Neuronal stem cell (in vitro differentiated cells): Measurements from ENCODE around the gene DMRTA2.

Experiments used
- DNase-seq: peaks from one replicate; pipeline ENCODE4 v3.0.0-alpha.2; 2013; ENCODE audit warnings: low spot score
- H2AFZ ChIP-seq: one replicate; pipeline ENCODE4 v1.6.1; 2013; ENCODE audit warnings: mild to moderate bottlenecking, low read length, inconsistent platforms
- H2AK5ac ChIP-seq: 2 replicates; pipeline ENCODE4 v1.6.1; 2013; ENCODE audit warnings: low read depth, mild to moderate bottlenecking, inconsistent platforms, low read length, moderate library complexity, mixed read lengths
- H2BK120ac ChIP-seq: 2 replicates; pipeline ENCODE4 v1.6.1; 2013; ENCODE audit warnings: low read depth, mild to moderate bottlenecking, inconsistent platforms, low read length, moderate library complexity, mixed read lengths
- H2BK12ac ChIP-seq: one replicate; pipeline ENCODE4 v1.6.1; 2013; ENCODE audit warnings: low read length, inconsistent platforms
- H2BK15ac ChIP-seq: 2 replicates; pipeline ENCODE4 v1.6.1; 2013; ENCODE audit warnings: mild to moderate bottlenecking, low read length, inconsistent platforms, mixed read lengths
- H2BK5ac ChIP-seq: one replicate; pipeline ENCODE4 v1.6.1; 2013; ENCODE audit warnings: inconsistent platforms, mild to moderate bottlenecking, low read length, moderate library complexity
- H3K14ac ChIP-seq: one replicate; pipeline ENCODE4 v1.6.1; 2013; ENCODE audit warnings: low read length, inconsistent platforms
- H3K18ac ChIP-seq: 2 replicates; pipeline ENCODE4 v1.6.1; 2013; ENCODE audit warnings: low read length, inconsistent platforms
- H3K23ac ChIP-seq: 2 replicates; pipeline ENCODE4 v1.6.1; 2013; ENCODE audit warnings: low read depth, mild to moderate bottlenecking, mixed read lengths, low read length, inconsistent platforms; ENCODE audit not compliant: poor library complexity
- H3K27ac ChIP-seq: replicated peaks from 3 replicates; pipeline ENCODE4 v1.5.1; 2013; ENCODE audit warnings: low read length, inconsistent platforms
- H3K27me3 ChIP-seq, 3 experiments: 2 replicates each; pipeline ENCODE4 v1.6.1; 2013; ENCODE audit warnings: low read length in 3 of 3, mild to moderate bottlenecking in 2 of 3, inconsistent platforms in 1 of 3, low read depth in 1 of 3, mixed read lengths in 1 of 3, moderate library complexity in 1 of 3; ENCODE audit not compliant: control insufficient read depth in 3 of 3, insufficient read depth in 3 of 3
- H3K36me3 ChIP-seq, 2 donors: replicated peaks in 1 of 2; 2 replicates each; pipeline ENCODE4 v1.6.1; 2013; ENCODE audit warnings: low read length in 2 of 2; ENCODE audit not compliant: control insufficient read depth in 2 of 2, insufficient read depth in 2 of 2
- H3K4ac ChIP-seq: 2 replicates; pipeline ENCODE4 v1.6.1; 2013; ENCODE audit warnings: inconsistent platforms, mild to moderate bottlenecking, low read length, moderate library complexity
- H3K4me1 ChIP-seq, 2 donors: 1 replicate in 1 of 2; 2 replicates in 1 of 2; pipeline ENCODE4 v1.6.1; 2013; ENCODE audit warnings: low read length in 2 of 2, low read depth in 1 of 2; ENCODE audit not compliant: control insufficient read depth in 2 of 2, insufficient read depth in 1 of 2
- H3K4me2 ChIP-seq: one replicate; pipeline ENCODE4 v1.6.1; 2013; ENCODE audit warnings: mild to moderate bottlenecking, low read length, inconsistent platforms; ENCODE audit not compliant: insufficient read depth, poor library complexity, severe bottlenecking
- H3K4me3 ChIP-seq, 2 donors: 2 replicates each; pipeline ENCODE4 v1.5.1; 2013; ENCODE audit warnings: low read length in 2 of 2, mild to moderate bottlenecking in 2 of 2, inconsistent platforms in 1 of 2, moderate library complexity in 1 of 2
- H3K79me1 ChIP-seq: one replicate; pipeline ENCODE4 v1.6.1; 2013; ENCODE audit warnings: low read depth, mild to moderate bottlenecking, inconsistent platforms, low read length, moderate library complexity
- H3K9ac ChIP-seq: one replicate; pipeline ENCODE4 v1.6.1; 2013; ENCODE audit warnings: mild to moderate bottlenecking, low read depth, low read length, inconsistent platforms; ENCODE audit not compliant: poor library complexity
- H3K9me3 ChIP-seq, 2 donors: replicated peaks in 1 of 2; 2 replicates each; pipeline versions ENCODE3 to v1.6.1; 2013; ENCODE audit warnings: low read length in 2 of 2, mild to moderate bottlenecking in 2 of 2, inconsistent platforms in 1 of 2, low read depth in 1 of 2, mixed read lengths in 1 of 2, moderate library complexity in 1 of 2; ENCODE audit not compliant: control insufficient read depth in 2 of 2, insufficient read depth in 1 of 2
- H4K8ac ChIP-seq: one replicate; pipeline ENCODE4 v1.6.1; 2013; ENCODE audit warnings: low read depth, mild to moderate bottlenecking, inconsistent platforms, low read length, moderate library complexity
- H4K91ac ChIP-seq: one replicate; pipeline ENCODE4 v1.6.1; 2013; ENCODE audit warnings: low read length, low read depth, mild to moderate bottlenecking, inconsistent platforms; ENCODE audit not compliant: poor library complexity
- WGBS, 2 donors: extraction: QIAGEN DNeasy Blood & Tissue Kit; methylation state at CpG; one replicate each; pipeline ENCODE4 v1.1.7; 2013; ENCODE audit warnings: missing lambda C conversion rate in 2 of 2, mixed read lengths in 1 of 2; ENCODE audit not compliant: insufficient read length in 2 of 2, insufficient replicate concordance in 1 of 2; ENCODE audit errors: extremely low coverage in 2 of 2; 5-methylcytosine and 5-hydroxymethylcytosine counted together

The DMRTA2 gene

DNA sequence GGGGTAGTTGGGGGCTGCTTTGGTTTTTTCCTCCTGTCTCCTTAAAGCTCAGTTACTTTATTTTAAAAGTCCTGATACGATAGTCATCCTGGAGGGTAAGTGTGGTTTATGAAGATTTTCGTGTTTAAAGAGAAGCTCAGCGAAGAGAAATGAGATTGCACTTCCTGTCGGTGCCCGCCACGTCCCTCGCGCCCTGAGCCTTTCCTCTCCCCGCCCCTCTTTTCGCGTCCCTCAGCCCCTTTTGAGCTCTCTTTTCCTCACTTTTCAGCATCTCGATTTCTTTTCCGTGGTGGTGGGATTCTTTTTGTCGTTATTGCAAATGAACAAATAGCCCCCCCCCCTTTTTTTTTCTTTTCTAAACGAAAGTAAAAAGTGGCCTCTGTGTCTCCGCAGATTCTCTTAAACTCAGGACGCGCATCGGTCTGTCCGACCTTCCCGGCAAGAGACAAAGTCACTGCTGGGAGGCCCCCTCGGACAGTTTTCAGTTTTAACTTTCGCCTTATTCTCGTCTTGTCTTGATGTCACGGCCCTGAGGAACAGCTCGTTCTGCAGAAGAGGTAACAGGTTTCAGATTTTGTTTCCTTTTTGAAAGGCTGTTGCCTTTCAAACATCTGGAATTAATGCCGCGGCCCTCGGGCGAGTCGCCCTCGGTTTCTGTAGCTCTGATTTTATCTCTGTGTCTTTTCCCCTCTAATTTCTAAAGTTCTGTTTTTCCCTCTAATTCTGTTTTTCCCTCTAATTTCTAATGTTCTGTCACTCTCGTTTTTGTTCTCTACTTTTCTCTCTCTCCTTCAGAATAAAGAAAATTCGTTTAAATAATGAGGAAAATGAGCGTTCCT is 1.0 kb upstream of the DMRTA2 start:
- Histone ChIP-seq H3K27ac (no peak overlapping the region), H2AFZ (peak overlapping the region; percentile 40), H2BK15ac (no peak overlapping the region), H3K79me1 (no peaks in the 10 kb centered on the region), H4K8ac (no peak overlapping the region), H3K27me3 (peaks cover 74 to 100% (median 93%) of the 10 kb centered on the region in 3 experiments), H3K4ac (no peak overlapping the region), H3K4me3 (no peak overlapping the region), H3K9ac (no peak overlapping the region), H4K91ac (no peak overlapping the region), H2BK120ac (no peak overlapping the region), H3K4me1 (peaks cover 3 to 5% of the 10 kb centered on the region in 2 donors), H3K4me2 (no peak overlapping the region), H2BK5ac (no peak overlapping the region), H3K9me3 (peaks cover 0 to 8% of the 10 kb centered on the region in 2 donors), H3K36me3 (no peaks in the 10 kb centered on the region), H2BK12ac (no peak overlapping the region), H3K18ac (no peak overlapping the region), H2AK5ac (no peak overlapping the region), H3K23ac (no peak overlapping the region), H3K14ac (no peak overlapping the region)
- WGBS, 2 donors = no CpG with 5 or more reads among the region's 35 CpGs
- no peak for DNase-seq

DNA sequence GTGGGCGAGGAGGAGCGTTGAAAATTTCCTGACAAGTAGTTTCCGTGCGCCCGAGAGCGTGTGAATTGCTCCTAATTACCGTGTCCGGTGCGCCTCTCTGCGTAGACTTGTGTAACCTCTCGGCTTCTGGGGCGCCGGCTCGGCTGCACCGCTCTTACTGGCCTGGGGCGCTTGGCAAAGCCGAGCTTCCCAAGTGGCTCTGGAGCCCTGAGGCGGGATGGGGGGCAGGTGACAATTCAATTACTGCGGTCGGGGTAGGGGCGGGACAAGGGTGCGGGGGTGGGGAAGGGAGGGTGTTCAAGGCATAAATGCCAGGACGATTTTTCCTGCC is 392 bp upstream of the DMRTA2 start:
- no peaks in the 10 kb centered on the region for H3K36me3 ChIP-seq
- DNase-seq = no peak
- WGBS, 2 donors = no CpG with 5 or more reads among the region's 23 CpGs

DNA sequence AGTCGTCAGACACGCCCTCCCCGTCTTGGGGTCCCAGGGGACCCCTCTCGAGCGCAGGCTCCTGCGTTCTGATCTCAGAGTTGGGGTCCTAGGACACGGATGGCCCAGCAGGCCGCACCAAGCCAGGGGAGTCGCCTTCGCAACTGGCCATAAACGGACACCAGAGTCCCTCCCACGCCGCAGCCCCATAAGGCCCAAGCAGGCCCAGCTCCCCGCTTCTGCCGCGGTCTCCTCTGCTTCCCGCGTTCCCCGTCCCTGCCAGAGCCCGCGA is 633 bp downstream of the DMRTA2 start:
- Histone ChIP-seq H3K9me3 (peaks cover 0 to 8% of the 10 kb centered on the region in 2 donors), H4K8ac (no peak overlapping the region)

More for the DNA sequence above, 392 bp upstream of the DMRTA2 start:
- no peak overlapping the region for H4K8ac ChIP-seq
- no peak overlapping the region for H3K23ac ChIP-seq
- H3K9ac ChIP-seq = no peak overlapping the region
- no peak overlapping the region for H3K4ac ChIP-seq
- no peak overlapping the region for H3K18ac ChIP-seq
- no peak overlapping the region for H2BK5ac ChIP-seq
- peak overlapping the region; percentile 70 for H3K4me2 ChIP-seq
- peaks cover 3 to 8% of the 10 kb centered on the region in 2 donors for H3K4me1 ChIP-seq
- no peak overlapping the region for H2BK12ac ChIP-seq
- H2BK15ac ChIP-seq = no peak overlapping the region
- peak overlapping the region; percentile 47 to 48 for H3K4me3 ChIP-seq
- H2BK120ac ChIP-seq = no peak overlapping the region
- no peak overlapping the region for H2AK5ac ChIP-seq
- peaks cover 80 to 100% (median 99%) of the 10 kb centered on the region in 3 experiments for H3K27me3 ChIP-seq
- no peak overlapping the region for H3K27ac ChIP-seq
- H3K14ac ChIP-seq = no peak overlapping the region
- H3K9me3 ChIP-seq = peaks cover 0 to 8% of the 10 kb centered on the region in 2 donors
- H3K79me1 ChIP-seq = no peaks in the 10 kb centered on the region
- H2AFZ ChIP-seq = peak overlapping the region; percentile 99
- no peak overlapping the region for H4K91ac ChIP-seq

DNA sequence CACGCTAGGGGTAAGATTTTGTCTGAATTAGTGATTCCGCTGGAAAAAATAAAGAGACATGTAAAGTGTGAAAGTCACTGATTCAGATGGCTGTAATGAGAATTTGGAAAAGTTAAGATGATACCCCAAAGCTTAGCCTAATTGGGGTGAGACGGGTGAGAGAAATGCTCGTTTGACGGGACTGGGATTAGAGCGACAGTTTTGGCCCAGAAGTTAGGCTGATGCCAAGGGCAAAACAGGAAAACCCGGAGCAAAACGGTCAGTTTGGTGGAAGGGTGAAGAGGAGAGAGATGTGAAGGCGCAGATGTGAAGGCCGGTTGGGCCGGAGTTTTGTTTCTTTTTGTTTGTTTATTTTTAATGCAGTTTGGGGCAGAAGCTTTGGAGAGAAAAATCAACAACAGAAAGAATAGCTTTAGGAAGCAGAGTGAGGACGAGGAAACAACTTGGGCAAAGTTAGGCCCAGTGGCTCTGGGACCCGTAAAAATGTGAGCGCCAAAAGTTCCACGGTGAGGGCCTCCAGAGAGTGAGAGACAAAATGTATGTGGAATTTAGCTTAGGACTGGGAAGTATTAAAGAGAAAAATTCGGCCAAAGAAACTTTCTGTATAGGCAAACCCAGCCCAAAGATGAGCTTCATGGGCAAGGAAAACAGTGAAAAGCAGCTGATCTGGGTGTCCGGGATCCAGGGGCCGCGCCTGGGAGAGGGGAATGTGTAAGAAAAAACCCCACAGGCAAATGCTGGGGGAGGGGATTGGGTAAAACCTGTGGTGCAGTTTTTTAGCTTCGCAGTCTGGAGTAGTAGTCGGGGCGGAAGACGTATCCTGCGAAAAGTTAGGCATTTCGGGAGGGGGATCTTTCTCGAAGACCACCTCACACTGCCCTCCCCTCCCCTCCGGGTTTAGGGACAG is 1.2 kb downstream of the DMRTA2 start:
- Histone ChIP-seq H2BK120ac (no peak overlapping the region), H3K9me3 (peaks cover 0 to 6% of the 10 kb centered on the region in 2 donors), H3K14ac (no peak overlapping the region), H3K18ac (no peak overlapping the region), H3K4me2 (peak overlapping the region; percentile 70), H4K8ac (no peak overlapping the region), H3K27ac (no peak overlapping the region), H3K36me3 (no peaks in the 10 kb centered on the region), H3K4me3 (peak overlapping the region in 1 of 2 donors; percentile 48), H3K27me3 (peaks cover 80 to 100% (median 99%) of the 10 kb centered on the region in 3 experiments), H2BK5ac (no peak overlapping the region), H3K23ac (peak overlapping the region; percentile 81), H3K79me1 (no peaks in the 10 kb centered on the region), H2BK15ac (peak overlapping the region; percentile 56), H2BK12ac (no peak overlapping the region), H2AFZ (peak overlapping the region; percentile 99), H4K91ac (no peak overlapping the region), H3K4ac (no peak overlapping the region), H2AK5ac (peak overlapping the region; percentile 57), H3K9ac (no peak overlapping the region), H3K4me1 (peaks cover 3 to 9% of the 10 kb centered on the region in 2 donors)
- no peak for DNase-seq
- WGBS, 2 donors = no CpG with 5 or more reads among the region's 27 CpGs

More for the DNA sequence above, 633 bp downstream of the DMRTA2 start:
- Histone ChIP-seq H3K9ac (peak overlapping the region; percentile 34), H3K27ac (no peak overlapping the region), H3K4me1 (peaks cover 3 to 9% of the 10 kb centered on the region in 2 donors), H3K23ac (peak overlapping the region; percentile 81), H3K36me3 (no peaks in the 10 kb centered on the region), H2BK120ac (no peak overlapping the region), H3K14ac (no peak overlapping the region), H3K4ac (no peak overlapping the region), H3K4me3 (peak overlapping the region; percentile 48 to 75), H2AFZ (peak overlapping the region; percentile 99), H3K79me1 (no peaks in the 10 kb centered on the region), H3K27me3 (peaks cover 81 to 100% (median 99%) of the 10 kb centered on the region in 3 experiments), H3K4me2 (peak overlapping the region; percentile 70), H3K18ac (peak overlapping the region; percentile 74), H2AK5ac (peak overlapping the region; percentile 57), H2BK15ac (peak overlapping the region; percentile 56), H2BK5ac (no peak overlapping the region), H4K91ac (no peak overlapping the region), H2BK12ac (peak overlapping the region; percentile 77)
- WGBS, 2 donors = no CpG with 5 or more reads among the region's 21 CpGs
- no peak for DNase-seq
